Natural killer cell treated with Interleukin-12 subunit alpha and Interleukin-12 subunit beta and Interleukin-15 and Interleukin-18, amount 100 ng/mL, for 72 hours (primary cell): Measurements from ENCODE around the gene PHF12. TPM values are rescaled to one million over a fixed set of nuclear protein-coding genes. Genes with fewer than 3 reads are reported as not detected.
A peak's percentile ranks its signal among the peaks of the same experiment; 100 is the strongest.
"Not testable (repeated sequence)": the region's sequence is repeated elsewhere in the genome, so short reads cannot be mapped to it uniquely, and the experiment has no call there.

Experiments
- ATAC-seq, 2 donors: fragments of 150-1000 bp; cut with Tn5 transposase in 1 of 2; sonication (Bioruptor Pico), chemical (Tn5 transposase) in 1 of 2; 2 replicates each; pipeline ENCODE4 v1.10.0; 2021
- DNase-seq: peaks from one replicate; pipeline ENCODE4 v3.0.0; 2022; ENCODE audit warnings: low spot score
- H3K27ac Mint-ChIP-seq, 2 donors: 1 replicate in 1 of 2; 2 replicates in 1 of 2; pipeline ENCODE4 v1.8.0; 2022; ENCODE audit warnings: mixed read lengths in 2 of 2, mild to moderate bottlenecking in 1 of 2, moderate library complexity in 1 of 2
- H3K27me3 Mint-ChIP-seq, 2 donors: 1 replicate in 1 of 2; 2 replicates in 1 of 2; pipeline ENCODE4 v1.8.0; 2022; ENCODE audit warnings: mixed read lengths in 2 of 2
- H3K36me3 Mint-ChIP-seq: one replicate; pipeline ENCODE4 v1.8.0; 2022; ENCODE audit warnings: mixed read lengths
- H3K4me1 Mint-ChIP-seq, 2 donors: 1 replicate in 1 of 2; 2 replicates in 1 of 2; pipeline ENCODE4 v1.8.0; 2022; ENCODE audit warnings: low read depth in 2 of 2, mixed read lengths in 2 of 2, mild to moderate bottlenecking in 1 of 2
- H3K4me3 Mint-ChIP-seq: one replicate; pipeline ENCODE4 v1.8.0; 2022; ENCODE audit warnings: mixed read lengths
- H3K9me3 Mint-ChIP-seq: 2 replicates; pipeline ENCODE4 v1.8.0; 2022; ENCODE audit warnings: mixed read lengths
- total RNA-seq, 2 donors: library from RNA; stranded (reverse); gene quantifications; one replicate each; pipeline ENCODE4 v1.2.3, GENCODE V29; 2022

Gene PHF12
- total RNA-seq, 2 donors from 2014 or later: 68.0 to 72.2 TPM

DNA sequence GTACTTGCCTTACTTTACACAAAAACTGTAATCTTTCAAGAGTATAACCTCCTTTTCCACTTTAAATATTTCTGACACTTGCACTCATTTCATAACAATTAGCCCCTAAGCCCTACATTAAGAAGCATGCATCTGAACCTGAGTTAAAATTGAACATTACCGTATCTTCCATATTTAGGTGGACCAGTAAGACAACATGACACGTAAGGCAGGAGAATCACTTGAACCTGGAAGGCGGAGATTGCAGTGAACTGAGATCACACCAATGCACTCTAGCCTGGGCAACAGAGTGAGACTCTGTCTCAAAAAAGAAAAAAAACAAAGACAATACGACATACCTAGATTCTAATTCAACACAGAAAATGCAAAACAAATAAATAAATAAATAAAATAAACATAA lies 7.0 kb downstream of the PHF12 start:
- Mint-ChIP-seq H3K9me3 (no peaks in the 10 kb centered on the region), H3K36me3 (no peaks in the 10 kb centered on the region), H3K4me3 (no peak overlapping the region), H3K27me3 (no peaks in the 10 kb centered on the region), H3K4me1 (peaks cover 50 to 57% of the 10 kb centered on the region in 2 donors), H3K27ac (peak overlapping the region; percentile 14 to 83)
- ATAC-seq (no peak), DNase-seq (no peak)

DNA sequence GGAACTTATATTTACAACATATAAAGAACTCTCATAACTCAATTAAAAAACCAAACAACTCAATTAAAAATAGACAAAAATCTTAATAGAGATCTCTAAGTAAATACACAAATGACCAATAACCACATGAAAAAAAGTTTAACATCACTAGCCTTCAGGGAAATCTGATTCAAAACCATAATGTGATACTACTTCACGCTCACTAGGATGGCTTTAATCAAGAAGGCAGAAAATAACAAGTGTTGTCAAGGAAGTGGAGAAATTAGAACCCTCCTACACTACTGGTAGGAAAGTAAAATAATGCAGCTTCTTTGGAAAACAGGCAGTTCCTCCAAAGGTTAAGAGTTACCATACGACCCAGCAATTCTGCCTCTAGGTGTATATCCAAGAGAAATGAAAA lies 8.4 kb downstream of the PHF12 start:
- Mint-ChIP-seq H3K36me3 (no peaks in the 10 kb centered on the region), H3K9me3 (no peaks in the 10 kb centered on the region), H3K4me3 (no peak overlapping the region), H3K27me3 (no peaks in the 10 kb centered on the region), H3K4me1 (peaks cover 51 to 55% of the 10 kb centered on the region in 2 donors), H3K27ac (no peak overlapping the region)
- DNase-seq (no peak), ATAC-seq (no peak)

DNA sequence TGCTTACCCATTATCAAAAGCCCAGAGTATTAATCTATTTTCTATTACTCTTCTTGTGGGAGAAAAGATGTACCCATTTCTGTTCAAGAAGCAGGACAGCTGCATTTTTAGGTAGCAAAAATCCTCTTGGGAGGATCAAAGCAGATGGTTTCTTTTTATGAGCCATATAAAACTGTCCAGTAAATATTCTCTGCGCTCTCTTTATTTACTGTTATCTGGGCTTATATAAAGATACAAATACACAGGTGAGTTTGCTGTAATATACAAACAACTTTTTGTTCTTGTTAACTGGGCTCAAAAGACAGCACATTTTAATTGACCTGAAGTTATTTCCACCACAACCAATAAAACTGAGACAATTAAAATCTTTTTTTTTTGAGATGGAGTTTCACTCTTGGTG lies 10.1 kb downstream of the PHF12 start:
- ATAC-seq (no peak), DNase-seq (no peak)
- no peaks in the 10 kb centered on the region for H3K36me3 Mint-ChIP-seq
- no peak overlapping the region for H3K4me3 Mint-ChIP-seq
- H3K4me1 Mint-ChIP-seq: peaks cover 54 to 61% of the 10 kb centered on the region in 2 donors
- H3K27me3 Mint-ChIP-seq: no peaks in the 10 kb centered on the region
- peak overlapping the region in 1 of 2 donors; percentile 59 for H3K27ac Mint-ChIP-seq
- H3K9me3 Mint-ChIP-seq: no peaks in the 10 kb centered on the region

DNA sequence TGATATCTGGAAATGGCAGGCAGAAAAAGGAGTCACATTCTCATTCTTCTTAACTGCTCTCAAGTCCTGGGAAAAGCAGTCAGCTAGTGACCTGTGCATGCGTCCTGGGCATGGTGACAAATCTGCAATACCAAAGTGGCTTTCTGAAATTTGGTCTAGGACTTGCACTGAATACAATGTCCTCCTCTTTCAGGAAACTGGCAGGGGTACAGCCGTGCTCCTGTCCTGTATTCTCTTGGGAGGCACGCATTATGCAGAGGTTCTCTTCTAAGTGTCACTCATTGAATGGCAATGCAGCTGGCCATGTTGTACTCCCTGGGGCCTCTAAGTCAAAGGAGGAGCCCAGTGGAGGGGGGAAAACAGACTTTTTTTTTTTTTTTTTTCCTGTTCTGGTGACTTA lies 10.6 kb downstream of the PHF12 start:
- Mint-ChIP-seq H3K4me1 (peaks cover 55 to 63% of the 10 kb centered on the region in 2 donors), H3K36me3 (no peaks in the 10 kb centered on the region), H3K27me3 (no peaks in the 10 kb centered on the region), H3K9me3 (no peaks in the 10 kb centered on the region), H3K27ac (no peak overlapping the region), H3K4me3 (no peak overlapping the region)
- DNase-seq (no peak), ATAC-seq (no peak)

DNA sequence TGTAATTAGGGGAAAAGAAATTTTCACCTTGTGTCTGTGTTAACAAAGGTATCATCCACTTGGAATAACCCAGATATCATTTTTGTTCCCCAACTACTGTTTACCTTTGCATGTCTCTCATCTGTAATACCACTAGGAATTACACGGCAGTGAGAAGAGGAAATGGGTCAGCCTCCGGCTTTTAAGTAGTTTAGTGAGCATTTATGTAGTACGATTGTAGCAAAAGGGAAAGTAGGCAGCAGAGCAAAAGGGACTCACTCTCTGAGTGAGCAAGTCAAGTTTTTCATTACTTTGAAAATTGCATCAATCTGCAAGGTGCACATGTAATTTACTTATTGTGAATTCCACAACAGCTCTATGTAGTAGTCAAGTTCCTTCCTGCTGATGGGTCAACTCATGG lies 11.2 kb downstream of the PHF12 start:
- no peak for DNase-seq
- Mint-ChIP-seq H3K27me3 (no peaks in the 10 kb centered on the region), H3K9me3 (no peaks in the 10 kb centered on the region), H3K4me3 (no peak overlapping the region), H3K36me3 (no peaks in the 10 kb centered on the region), H3K4me1 (peaks cover 56 to 61% of the 10 kb centered on the region in 2 donors), H3K27ac (no peak overlapping the region)
- no peak for ATAC-seq

DNA sequence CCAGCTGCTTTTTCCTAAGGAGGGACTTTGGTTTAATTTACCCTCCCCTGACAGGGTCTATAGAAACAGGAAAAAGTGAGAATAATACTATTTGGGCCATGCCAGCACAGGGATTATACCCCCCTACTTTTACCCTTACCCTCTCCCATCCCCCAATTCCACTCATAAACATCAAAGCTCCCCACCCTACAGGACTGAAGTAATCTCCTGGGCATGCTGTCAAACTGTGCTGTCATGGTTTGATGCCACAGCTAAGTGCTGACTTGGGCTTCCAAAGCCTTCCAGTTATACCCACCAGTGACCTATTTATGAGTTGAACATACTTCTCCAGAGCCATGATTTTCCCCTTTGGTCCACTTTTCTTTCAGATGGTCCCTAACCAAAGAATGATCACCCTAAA lies 12.8 kb downstream of the PHF12 start:
- Mint-ChIP-seq H3K36me3 (no peaks in the 10 kb centered on the region), H3K9me3 (no peaks in the 10 kb centered on the region), H3K27me3 (no peaks in the 10 kb centered on the region), H3K4me3 (no peak overlapping the region), H3K4me1 (peaks cover 54 to 58% of the 10 kb centered on the region in 2 donors), H3K27ac (no peak overlapping the region)
- DNase-seq (no peak), ATAC-seq (no peak)

DNA sequence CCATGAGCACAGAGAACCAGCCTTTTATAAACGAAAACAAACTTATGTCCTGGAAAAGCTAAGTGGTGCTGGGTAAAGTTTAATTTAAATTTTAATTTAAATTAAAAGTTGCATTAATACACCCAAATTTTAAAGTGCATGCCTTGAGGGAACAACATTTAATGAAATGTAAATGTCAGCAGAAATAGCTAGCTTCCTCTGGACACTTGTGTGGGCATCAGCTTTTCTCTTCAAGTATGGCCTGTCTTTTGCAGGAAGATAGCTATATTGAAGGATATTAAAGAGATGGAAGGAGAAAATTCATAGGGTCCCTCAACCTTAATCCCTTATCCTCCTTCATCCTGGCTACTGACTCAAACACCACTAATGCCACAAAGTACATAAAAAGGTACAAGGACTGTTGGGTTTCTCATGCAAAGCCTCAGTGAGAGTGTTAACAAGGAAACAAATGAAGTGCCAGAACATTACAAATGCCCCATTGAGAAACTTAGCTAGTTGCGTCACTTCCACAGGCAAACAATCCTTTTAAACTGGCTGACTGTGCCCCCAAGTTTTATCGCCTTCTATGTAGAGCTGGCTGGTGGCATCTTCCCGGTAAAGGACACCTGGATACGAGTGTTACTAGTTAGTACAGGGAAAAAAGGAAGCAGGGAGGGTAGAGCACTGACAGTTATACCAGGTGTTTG lies 14.1 kb downstream of the PHF12 start:
- no peak for DNase-seq
- Mint-ChIP-seq H3K36me3 (no peaks in the 10 kb centered on the region), H3K27ac (peak overlapping the region; percentile 55 to 60), H3K9me3 (no peaks in the 10 kb centered on the region), H3K27me3 (no peaks in the 10 kb centered on the region), H3K4me3 (peak overlapping the region; percentile 66), H3K4me1 (peaks cover 54 to 57% of the 10 kb centered on the region in 2 donors)
- peak; percentile 71 to 79 for ATAC-seq

DNA sequence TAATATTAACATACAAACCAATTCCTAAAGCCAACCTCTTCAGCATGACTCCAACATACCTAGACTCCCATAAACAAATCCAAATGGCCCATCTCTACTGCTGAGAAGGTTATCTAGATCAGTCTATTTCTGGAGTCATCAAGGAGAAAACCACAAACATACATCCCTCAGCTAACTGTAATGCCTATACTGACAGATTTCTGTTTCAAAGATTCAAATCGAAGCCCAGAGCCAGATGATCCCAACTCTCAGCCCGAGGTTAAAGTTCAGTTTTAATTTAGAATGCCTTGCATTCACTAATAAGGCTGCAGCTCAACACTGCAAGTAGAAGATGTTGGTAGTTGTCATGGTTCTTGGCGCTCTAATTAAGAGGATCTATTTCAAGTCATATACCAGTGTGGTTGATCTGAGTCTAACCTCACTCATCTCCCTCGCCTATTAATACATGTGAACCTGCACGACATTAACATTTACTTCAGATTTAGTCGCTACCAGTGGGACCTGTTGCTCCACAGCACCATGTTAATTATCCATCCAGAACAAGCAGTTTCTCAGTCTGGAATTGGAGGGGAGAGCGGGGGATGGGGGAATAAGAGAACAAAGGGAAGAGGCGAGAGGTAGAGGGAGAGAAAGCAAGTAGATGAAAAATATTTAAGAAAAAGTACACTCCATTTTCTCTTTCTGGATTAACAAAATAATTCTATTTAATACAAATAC lies 15.4 kb downstream of the PHF12 start:
- no peaks in the 10 kb centered on the region for H3K36me3 Mint-ChIP-seq
- no peak for DNase-seq
- peaks cover 47 to 53% of the 10 kb centered on the region in 2 donors for H3K4me1 Mint-ChIP-seq
- H3K27ac Mint-ChIP-seq: peak overlapping the region; percentile 55 to 60
- no peak for ATAC-seq
- no peaks in the 10 kb centered on the region for H3K27me3 Mint-ChIP-seq
- no peak overlapping the region for H3K4me3 Mint-ChIP-seq
- no peaks in the 10 kb centered on the region for H3K9me3 Mint-ChIP-seq

DNA sequence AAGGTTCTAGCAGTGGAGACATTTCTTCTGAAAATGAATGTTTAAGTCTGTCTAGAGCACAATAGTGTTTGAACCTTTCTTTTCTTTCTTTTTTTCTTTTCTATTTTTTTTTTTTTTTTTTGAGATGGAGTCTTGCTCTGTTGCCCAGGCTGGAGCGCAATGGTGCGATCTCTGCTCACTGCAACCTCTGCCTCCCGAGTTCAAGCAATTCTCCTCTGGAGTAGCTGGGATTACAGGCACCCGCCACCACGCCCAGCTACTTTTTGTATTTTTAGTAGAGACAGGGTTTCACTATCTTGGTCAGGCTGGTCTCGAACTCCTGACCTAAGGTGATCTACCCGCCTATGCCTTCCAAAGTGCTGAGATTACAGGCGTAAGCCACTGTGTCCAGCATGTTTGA lies 16.8 kb downstream of the PHF12 start:
- Mint-ChIP-seq H3K27ac (peak overlapping the region in 1 of 2 donors; percentile 33), H3K4me1 (peaks cover 45 to 48% of the 10 kb centered on the region in 2 donors)
- H3K4me3 Mint-ChIP-seq, ATAC-seq, H3K36me3 Mint-ChIP-seq, DNase-seq, H3K27me3 Mint-ChIP-seq, H3K9me3 Mint-ChIP-seq: not testable (repeated sequence)

DNA sequence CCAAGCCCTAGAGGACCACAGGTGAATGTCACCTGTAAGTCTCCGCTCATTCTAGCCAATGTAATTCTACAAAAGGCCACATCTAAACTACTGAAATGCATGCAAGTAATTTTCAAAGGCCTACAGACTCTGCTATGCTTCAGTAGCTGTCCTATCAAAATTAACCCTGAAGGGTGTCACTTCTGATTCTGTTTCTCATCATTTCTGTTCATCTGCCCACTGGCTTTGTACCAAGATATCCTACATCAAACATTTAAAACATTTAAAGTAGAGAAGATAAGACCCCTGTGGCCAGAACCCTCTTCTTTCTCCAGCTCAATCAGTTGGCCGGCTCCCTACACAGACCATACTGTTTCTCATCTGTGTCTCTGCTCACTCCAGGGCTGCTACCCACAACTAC lies 21.5 kb downstream of the PHF12 start:
- ATAC-seq: no peak
- Mint-ChIP-seq H3K27me3 (no peaks in the 10 kb centered on the region), H3K9me3 (peaks cover 3% of the 10 kb centered on the region), H3K4me1 (peaks cover 44 to 50% of the 10 kb centered on the region in 2 donors), H3K36me3 (peaks cover 22% of the 10 kb centered on the region), H3K4me3 (no peak overlapping the region), H3K27ac (peak overlapping the region; percentile 13 to 36)
- DNase-seq: no peak

DNA sequence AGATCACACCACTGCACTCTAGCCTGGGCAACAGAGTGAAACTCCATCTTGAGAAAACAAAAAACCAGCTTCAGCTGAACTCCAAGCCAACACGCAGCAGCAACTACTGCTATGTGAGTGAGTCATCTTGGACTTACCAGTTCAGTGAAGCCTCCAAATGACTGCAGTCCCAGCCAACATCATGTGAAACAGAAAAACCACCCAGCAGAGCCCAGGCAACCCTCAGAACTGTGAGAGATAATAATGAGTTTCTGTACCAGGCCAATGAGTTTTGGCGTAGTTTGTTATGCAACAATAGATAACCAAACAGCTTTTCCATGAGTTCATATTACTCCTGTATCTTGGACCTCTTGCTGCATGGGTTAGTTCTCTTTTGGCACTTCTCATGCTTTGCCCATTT lies 23.3 kb downstream of the PHF12 start:
- H3K9me3 Mint-ChIP-seq: peaks cover 3% of the 10 kb centered on the region
- H3K27ac Mint-ChIP-seq: peak overlapping the region; percentile 83 to 95
- H3K4me1 Mint-ChIP-seq: peaks cover 49 to 52% of the 10 kb centered on the region in 2 donors
- no peaks in the 10 kb centered on the region for H3K27me3 Mint-ChIP-seq
- peaks cover 25% of the 10 kb centered on the region for H3K36me3 Mint-ChIP-seq
- DNase-seq (peak; percentile 75), ATAC-seq (peak; percentile 85)
- peak overlapping the region; percentile 32 for H3K4me3 Mint-ChIP-seq

DNA sequence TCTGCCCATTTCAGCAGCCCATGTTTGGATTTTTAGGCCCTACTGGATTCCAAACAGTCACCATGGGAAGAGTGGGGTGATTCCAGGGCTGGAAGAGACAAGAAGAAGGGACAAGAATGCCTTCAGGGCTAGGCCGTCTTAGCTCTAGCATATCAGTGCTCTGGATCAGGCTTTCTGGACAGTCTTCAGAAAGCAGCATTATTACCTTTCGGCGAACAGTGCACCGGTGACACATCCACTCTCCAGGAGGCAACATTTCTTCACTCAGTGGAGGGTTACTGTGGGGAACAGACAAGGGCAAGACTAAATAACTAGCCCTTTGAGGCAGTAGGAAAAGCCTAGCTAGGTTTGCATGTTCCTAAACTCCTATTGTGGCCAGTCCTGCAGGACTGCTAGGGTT lies 24.5 kb downstream of the PHF12 start:
- DNase-seq: no peak
- ATAC-seq: no peak
- Mint-ChIP-seq H3K9me3 (peaks cover 3% of the 10 kb centered on the region), H3K4me1 (peaks cover 49 to 52% of the 10 kb centered on the region in 2 donors), H3K4me3 (peak overlapping the region; percentile 78), H3K27ac (peak overlapping the region; percentile 83 to 95), H3K27me3 (no peaks in the 10 kb centered on the region), H3K36me3 (peaks cover 31% of the 10 kb centered on the region)

DNA sequence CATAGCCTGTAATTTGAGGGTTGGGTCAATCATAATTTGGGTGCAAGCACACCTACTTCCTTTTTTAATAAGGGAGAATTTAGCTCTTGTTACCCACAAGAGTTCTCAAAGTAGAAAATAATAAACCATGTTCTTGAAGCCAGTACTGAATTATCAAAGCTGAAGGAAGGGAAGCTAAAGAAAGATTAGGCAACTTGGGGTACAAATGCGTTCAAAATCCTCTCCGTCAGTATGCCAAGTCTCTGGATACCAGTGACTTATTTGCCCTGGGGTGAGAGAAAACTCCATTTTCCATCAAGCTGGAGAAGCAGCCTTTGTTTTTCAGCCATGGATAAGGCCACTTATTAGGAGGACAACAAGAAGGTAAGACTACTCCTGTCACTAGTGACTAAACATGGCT lies 25.0 kb downstream of the PHF12 start:
- DNase-seq (no peak), ATAC-seq (no peak)
- Mint-ChIP-seq H3K4me1 (peaks cover 49 to 52% of the 10 kb centered on the region in 2 donors), H3K27ac (peak overlapping the region; percentile 83 to 95), H3K9me3 (peaks cover 3% of the 10 kb centered on the region), H3K4me3 (peak overlapping the region; percentile 78), H3K27me3 (no peaks in the 10 kb centered on the region), H3K36me3 (peaks cover 35% of the 10 kb centered on the region)

DNA sequence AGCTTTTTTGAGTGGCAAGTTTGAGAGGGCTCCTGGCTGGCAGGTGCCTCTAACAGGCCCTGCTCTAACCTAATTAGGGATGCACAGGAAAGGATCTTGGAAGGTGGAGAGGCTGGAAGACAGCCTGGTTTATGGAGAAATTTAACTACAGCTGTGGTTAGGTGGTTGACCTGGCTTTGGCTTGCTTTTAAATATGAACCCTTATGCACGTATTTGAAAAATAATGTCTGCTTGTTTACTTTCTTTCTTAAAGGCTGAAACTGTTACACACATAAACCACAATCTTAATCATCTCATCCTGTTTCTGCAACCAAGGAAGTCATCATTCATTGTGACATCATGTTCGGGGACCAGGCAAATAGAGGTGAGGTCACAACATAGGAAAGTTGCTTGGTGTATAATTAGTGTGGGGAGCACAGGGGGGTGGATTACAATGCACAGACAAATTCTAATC lies 25.4 kb downstream of the PHF12 start:
- Mint-ChIP-seq H3K27ac (peak overlapping the region; percentile 83 to 95), H3K27me3 (no peaks in the 10 kb centered on the region), H3K36me3 (peaks cover 38% of the 10 kb centered on the region), H3K4me3 (peak overlapping the region; percentile 78), H3K9me3 (peaks cover 3% of the 10 kb centered on the region), H3K4me1 (peaks cover 49 to 52% of the 10 kb centered on the region in 2 donors)
- DNase-seq (peak; percentile 66), ATAC-seq (peak; percentile 91)
